Stimulated activated CD8-positive, alpha-beta memory T cell treated with anti-CD3 and anti-CD28 coated beads, Interleukin-4, amount 100 ng/mL, for 4 hours (primary cell): ENCODE results near the gene MAF.
A peak's percentile ranks its signal among the peaks of the same experiment; 100 is the strongest.

ENCODE experiments used
- DNase-seq, 2 donors: peaks; one replicate each; pipeline ENCODE4 v3.0.0-alpha.2; 2020; ENCODE audit warnings: low read depth in 2 of 2, low spot score in 1 of 2

The MAF gene

DNA sequence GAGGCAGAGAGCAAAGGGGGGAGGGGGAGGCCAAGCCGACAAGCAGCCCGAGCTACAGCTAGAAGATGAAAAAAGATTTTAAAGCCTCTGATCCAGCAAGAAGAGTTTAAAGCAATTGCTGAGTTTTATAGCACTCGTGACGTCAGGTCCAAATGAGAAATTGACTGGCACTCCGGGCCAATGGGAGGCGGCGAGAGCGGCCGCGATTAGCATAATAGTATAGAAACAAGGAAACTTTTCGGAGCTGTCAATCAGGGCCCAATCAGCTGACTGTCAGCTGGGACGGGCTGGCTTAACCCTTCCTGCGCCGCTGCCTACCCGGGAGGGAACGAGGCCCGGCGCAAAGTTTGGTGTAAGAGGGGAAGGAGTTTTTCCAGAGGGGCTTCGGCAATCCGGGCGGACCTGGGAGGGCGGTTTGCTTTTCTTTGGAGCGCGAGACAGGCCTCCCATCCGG, at the start of gene MAF:
Gene MAF (minus strand): TSS at position 100 of the 454 bp plus-strand sequence. CDS start 835 bp downstream, outside the sequence.
- DNase-seq = peak; percentile 61 to 72

DNA sequence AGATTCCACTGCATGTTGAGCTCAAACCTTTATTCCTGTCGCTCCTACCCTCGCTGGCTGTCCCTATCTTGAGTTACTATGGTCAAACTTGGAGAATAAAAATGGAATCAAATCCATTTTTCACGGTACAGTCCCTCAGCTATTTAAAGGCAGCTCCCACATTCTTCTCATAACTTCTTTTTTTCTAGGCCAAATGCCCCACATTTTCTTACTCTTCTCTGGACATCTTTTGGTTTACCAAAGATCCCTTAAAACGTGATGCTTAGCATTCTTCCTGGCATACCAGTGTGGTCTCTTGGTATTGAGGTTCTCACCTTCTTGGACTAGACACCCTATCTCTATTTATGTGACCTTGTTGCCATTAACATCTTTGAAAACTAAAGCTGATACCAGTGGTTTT, 48.3 kb upstream of the MAF start:
- no peak for DNase-seq

DNA sequence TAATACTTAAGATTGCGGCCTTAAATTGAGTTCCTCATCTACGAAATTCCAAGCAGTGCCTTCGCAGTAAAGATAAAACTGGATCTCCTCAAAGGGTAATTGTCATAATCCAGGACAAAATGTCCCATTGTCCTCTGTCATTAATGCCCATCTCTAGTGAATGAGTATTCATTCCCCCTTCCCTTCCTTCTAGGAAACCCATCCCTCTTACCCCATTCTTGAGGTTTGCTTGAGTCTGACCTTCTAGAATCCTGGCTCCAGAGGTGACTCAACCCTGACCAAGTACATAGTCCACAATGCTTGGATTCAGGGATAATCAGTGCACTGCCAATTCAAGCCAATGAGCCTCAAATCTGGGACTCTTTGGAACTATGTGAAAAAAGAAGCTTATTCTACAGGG, 47.0 kb upstream of the MAF start:
- DNase-seq = no peak

DNA sequence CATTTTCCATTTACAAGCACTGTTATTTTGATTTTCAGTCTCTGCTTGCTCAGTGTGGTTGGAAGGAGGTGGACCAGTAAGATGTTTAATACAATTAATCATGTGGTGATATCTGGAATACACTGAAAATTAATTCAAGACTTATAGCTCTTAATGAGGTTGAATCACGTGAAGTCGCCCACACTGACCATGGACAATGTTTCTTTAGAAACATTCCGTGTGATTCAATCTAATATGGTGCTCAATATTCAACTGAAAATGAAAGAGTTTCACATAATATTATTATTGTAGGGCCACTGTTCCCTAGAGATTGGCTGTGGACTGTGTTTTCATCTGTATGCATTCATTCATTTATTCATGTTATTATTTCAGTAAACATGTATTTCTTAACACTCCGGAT, 45.2 kb upstream of the MAF start:
- DNase-seq = no peak

DNA sequence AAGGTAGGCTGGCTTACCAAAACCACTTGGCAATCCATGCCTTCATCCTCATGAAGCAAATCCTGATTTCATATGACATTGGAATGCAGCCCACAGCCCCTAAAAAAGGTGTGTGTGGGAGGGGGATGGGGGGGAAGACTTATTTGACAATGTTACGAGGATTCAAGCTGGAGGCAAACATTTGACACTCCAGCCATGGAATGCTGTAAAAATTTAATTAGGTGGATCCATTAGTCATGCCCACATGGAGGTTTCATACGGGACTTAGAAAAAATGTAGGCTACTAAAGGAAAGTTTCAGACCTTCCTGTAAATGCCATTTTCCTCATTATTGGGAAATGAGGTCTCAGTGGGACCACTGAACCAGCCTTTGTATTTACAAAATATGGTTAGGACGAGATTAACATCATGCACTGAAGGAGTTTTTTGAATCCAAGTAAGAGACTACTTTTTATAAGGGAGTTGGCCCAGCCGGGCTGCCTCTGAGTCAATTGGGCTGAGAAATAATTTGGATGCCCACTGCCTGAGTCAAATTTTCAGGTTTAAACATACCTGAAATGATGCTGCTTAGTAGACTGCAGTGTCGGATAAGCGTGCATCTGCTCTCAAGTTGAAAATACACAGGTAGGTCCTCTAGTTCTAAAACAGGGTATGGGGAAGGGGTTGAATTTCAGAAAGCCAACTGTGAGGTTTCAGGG, 44.6 kb upstream of the MAF start:
- DNase-seq = no peak

DNA sequence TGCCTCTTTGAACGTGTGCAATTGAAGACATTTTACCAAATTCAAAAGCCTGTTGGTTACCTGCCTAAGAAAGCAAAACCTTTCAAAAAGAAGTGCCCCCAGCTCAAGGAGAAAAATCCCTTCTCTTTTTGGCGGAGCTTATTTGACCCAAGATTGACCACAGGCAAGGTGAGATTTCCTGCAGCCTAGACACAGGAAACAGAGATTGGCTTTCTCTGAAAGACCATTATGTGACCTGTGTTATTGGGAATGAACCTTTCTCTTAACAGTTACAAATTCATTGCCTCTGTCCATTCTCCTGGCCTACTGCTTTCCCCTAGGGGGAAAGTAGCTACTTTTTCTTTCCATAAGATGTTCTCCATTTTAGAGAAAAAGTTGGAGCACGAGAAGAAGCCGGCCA, 42.1 kb upstream of the MAF start:
- no peak for DNase-seq

DNA sequence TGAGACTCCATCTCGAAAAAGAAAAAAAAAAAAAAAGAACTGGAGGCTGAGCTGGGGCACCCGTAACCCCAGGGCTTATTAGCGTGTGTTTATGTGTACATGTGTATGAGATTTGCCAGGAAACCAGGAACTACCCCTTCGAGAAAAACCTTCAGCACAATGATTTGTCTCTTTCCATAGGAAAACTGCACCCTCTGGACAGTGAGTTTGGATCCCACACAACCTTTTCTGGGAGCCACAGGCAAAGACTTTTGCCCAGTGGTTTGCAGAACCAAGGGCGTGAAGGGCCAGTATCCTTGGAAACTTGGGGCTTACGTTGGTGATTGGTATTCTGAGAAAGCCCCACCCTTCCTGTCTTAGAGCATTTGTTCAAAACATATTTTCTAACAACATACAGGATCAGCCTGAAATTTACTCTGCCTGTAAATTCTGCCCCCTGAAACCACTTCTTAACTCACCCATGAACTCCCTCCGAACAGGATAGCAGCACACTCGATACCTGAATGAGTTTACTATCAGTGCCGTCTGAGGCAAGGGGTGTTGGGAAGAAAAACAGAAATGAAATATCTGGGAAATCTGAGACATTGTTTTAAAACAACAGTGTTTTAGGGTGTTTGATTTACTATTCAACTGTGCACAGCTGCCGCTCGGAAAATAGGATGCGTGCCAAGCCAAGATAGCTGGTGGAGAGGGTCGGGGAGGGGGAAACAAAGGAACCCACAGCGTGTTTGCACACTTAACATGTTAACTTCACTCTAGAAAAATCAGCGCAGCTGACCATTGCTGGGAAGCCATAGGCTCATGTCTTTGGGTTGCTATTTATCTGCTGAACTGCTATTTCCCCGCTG, 40.2 kb upstream of the MAF start:
- DNase-seq = no peak

DNA sequence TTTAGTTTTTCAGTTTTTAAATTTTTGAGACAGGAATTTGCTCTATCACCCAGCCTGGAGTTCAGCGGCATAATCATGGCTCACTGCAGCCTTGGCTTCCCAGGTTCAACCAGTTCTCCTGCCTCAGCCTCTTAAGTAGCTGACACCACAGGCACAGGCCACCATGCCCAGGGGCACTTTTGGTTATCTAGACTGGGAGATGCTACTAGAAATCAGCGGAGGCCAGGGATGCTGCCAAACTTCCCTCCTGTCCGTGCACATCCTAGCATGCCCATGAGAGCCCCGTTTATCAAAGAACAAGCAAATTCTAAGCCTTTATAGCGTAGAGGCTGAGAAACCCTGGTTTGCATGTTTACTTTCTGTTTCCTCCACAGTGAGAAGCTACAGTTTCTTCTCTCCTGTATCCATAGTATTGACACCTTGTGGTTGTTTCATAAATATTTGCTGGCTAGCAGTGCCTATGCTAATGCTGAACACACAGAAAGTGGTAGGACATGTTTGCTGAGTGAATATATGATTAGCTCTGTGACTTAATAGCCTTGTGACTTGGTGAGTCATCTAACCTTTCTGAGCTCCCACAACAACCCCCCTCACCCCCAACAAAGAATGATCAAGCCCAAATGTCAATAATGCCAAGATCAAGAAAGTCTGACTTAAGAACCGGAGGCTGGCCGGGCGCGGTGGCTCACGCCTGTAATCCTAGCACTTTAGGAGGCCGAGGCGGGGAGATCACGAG, 39.2 kb upstream of the MAF start:
- DNase-seq = no peak

DNA sequence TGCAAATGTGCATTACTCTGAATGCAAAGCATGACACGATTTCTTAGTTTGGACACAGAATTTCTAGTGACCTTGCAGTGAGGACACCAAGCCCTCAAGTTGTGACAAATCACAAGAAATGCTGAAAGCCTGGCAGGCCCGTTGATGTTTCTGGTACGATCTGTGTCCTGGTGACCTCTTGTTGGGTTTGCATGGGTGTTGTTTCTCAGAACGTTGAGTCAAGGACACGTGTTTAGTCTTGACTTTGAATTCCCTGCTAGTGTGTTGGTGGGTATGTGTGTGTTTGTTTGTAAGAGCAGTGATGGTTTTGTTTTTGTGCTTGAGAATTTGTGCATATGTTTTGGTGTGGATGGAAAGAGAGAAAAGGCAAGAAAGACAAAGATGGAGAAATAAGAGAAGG, 37.8 kb upstream of the MAF start:
- no peak for DNase-seq

DNA sequence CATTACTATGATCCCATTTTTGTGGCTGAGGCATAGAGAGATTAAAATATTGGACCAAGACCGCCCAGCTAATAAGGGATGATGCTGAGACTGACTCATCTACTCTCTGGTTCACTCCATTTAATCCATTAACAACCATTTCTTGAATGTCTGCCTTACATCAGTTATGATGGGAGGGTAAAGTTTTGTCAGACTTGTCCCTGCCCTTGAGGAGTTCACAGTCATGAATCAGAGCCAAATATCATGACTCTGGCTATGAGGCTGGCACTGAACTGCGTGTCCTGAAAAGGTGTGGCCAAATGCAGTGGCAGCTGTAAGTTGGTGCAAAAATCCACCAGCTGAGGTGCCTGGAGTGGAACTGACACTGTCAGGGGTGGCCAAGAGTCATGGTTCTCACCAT, 35.0 kb upstream of the MAF start:
- DNase-seq = no peak

DNA sequence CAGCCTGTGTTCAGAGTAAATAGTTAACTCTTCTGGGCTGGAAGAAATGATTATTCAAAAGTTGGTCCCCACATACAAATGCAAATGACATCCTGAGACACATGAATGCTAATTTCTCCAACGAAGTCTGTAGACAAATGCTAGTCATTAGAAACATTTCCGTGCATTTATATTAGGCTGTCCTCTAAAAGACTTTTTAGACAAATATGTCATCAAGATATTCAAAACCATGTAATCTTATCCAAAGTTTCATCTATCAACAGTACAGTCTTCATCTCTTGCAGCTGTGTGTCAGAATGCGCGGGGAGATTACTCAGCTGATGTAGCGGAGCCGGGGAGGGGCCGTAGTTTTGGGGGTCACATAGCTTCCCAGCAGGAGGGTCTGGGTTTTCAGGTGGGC, 33.8 kb upstream of the MAF start:
- DNase-seq = no peak

DNA sequence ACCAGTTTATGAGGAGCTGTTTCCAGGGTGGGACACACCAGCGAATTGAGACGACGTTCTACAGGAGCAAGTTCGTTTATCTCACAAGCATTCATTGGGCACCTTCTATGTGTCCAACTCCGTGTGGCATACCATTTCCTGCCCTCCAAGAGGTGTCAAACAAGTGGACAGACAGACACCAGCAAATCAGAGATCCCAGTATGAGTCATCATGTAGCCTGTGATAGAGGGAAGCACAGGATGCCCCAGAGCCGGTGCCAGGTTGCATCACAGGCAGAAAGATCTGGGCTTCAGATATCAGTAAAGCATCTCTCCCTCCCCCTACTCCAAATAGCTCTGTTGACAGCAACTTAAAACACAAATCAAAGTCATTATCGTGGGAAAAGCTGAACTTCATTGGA, 31.8 kb upstream of the MAF start:
- DNase-seq = no peak

DNA sequence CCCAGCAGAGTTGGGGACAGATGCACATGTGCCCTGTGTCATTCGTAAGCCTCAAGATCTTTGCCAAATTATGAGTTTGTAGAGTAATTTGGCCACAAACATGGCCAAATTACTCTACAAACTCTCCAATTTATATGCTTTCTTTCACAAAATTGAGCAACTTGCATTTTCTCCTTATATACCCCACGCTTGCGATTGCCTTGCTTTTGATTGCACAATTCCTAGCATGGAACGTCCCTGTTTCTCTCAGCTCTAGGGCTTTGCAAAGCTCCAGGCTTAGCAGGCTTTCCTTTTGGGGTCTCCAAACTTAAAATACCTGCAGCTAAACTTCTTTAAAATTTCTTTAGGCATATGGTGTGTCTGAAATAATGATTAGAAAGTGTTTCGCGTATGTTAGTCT, 28.5 kb upstream of the MAF start:
- DNase-seq = no peak

DNA sequence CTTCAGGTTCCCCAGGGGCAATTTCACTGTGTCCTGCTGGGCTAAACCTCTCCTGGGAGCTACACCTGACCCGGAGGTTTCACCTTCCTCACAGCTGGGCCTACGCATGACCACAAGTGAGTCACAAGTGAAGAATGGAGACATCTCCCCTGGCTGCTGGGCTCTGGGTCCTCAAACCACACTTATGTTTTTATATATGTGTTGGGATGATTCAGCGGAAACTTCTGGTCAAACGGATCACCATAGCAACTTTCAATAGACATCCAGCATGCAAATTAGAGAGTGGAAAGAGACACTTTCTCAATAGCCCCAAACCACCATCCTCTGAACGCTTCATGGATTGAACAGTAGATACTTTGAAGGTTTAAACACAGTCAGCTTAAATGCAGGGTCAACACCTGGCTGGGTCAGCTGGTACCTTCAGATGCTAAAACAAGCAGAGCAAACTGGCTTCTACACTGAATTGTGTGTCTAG, 28.0 kb upstream of the MAF start:
- DNase-seq = peak in 1 of 2 donors; percentile 35

DNA sequence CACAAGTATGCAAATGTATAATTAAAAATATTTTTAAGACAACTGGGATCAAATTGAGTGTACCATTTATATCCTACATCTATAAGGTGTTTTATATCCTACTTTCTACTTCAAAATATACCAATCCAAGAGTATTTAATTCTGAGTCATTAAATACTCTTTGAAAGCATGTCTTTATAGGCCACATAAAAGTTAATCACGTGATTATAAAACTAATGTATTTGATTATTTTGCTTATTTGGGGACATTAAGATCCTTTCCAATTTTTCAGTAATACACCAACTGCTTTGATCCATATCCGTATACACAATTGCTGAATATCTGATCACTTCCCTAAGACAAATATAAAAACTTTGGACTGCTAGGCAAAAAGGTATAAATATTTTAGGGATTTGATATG, 26.6 kb upstream of the MAF start:
- no peak for DNase-seq

DNA sequence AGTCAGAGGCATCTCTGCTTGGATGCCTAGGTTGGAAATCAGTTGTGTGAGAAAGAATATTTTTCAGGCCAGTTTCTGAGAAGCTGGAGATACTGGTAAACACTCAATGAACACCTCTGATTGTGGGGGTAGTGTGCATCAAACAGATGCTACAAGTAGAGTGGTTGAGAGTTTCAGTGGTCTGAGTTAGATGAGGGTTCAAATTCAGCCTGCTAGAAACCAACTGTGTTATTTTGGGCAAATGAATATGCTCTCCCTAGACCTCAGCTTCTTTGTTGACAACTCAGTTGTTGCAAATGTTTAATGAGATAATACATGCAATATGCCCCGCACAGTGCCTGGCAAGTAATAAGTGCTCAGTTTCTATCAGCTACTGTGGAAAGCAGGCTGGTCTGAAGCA, 25.2 kb upstream of the MAF start:
- no peak for DNase-seq

DNA sequence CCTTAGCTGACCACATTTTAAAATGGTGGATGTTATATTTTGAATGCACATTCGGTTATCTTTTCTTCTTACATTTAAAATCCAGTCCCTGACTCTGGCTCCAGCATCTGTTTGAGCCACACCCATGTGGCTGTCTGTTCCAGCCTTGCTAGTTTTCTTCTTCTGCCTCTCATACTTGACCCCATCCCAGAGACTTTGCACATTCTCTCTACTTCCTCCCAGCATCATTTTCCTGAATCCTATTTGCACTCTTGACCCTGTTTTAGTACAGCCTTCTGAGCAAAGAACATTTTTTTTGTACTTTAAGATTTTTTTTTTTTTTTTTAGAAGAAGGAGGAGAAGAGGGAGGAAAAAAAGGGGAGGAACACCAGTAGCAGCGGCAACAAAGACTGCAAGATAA, 23.3 kb upstream of the MAF start:
- DNase-seq = no peak

DNA sequence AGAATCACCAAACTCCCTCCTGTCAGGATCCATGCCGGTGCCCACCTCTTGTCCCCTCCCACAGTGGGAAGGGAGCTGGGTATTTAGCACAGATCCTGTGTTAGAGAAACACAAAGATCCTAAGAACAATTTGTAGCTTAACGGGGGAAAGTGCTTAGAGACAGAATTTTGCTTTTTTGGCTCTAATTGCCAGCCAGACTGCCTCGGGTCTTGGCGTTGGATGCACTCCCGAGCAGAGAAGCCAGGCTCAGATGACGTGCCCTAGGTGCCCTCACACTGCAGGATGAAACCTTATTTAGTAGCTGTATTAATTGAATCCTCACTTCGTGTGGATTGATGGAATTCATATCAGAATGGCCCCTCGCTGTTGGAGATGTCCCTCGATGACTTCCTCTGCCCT, 22.5 kb upstream of the MAF start:
- DNase-seq = no peak

DNA sequence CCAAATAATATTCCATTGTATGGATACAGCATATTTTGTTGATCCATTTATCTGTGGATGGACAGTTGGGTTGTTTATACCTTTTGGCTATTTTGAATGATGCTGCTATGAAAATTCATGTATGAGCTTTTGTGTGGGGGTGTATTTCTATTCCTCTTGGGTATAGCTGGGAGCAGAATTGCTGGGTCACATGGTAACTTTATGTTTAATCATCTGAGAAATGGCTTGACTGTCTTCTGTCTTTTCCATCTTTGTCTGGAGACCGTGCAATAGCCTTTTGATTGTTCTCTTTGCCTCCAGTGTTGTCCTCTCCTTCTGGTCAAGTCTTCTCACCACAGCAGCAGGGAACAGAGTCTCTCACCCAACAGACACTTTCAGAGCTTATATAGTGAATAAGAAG, 20.5 kb upstream of the MAF start:
- DNase-seq = no peak

DNA sequence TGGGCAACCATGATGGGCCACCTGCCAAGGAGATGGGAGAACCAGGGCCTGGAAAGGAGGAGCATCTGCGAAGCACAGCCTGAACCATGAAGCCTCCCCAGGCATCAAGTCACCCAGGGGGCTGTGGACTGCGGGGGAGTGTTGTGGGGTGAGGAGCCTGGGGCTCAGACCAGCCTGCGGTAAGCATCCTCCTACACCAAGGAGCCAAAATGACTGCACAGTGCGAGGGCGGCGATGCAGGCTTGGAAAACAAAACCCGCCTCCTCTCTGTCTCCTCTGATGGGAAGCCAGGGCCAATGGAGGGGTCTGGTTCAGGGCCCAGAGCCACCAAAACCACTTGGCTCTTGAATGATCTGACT, 18.1 kb upstream of the MAF start:
- DNase-seq = no peak

DNA sequence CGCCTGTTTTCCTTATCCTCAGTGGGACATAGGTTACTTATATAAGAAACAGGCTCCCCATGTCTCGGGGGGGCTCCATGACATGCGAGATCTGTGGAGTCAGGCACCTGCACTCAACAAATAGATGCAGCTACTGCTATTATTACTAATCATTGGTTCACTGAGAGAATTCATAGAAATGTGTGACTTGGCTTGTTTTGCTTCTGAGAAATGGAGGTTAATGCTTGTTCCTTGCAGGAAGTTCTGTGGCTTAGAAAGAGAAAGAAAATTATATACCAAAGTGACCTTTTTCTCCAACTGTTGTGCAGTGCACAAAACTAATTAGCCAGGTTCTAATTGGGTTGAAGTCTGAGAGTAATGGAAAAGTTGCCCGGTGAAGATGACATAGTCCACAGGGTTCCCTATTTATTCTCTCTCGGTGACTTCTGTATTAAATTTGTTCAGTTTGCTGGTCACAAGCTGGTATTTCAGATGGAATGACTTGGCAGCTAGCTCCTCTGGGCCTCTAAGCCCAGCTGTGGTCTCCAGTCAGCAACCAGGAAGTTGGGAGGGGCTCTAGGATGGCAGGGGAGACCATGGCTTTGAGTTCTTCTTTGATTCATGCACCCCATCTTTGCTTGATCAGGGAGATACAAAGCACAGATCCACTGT, 17.6 kb upstream of the MAF start:
- DNase-seq = no peak
